HepG2 (cell line): Measurements from ENCODE around the gene USP7. TPM values are rescaled to one million over a fixed set of nuclear protein-coding genes. Genes with fewer than 3 reads are reported as not detected.

Source experiments
- AGO2 ChIP-seq: fragments of 200-400 bp; formaldehyde crosslinking; optimal IDR thresholded peaks from 2 replicates; pipeline ENCODE3; 2017; ENCODE audit warnings: mild to moderate bottlenecking, low read depth, low read length, moderate library complexity
- BHLHE40 ChIP-seq: IDR thresholded peaks from 2 replicates; pipeline ENCODE4 v1.6.1; 2011; ENCODE audit warnings: low read length, improper control_type of control experiment
- CAMTA2 ChIP-seq: sonication (generic); formaldehyde crosslinking; IDR thresholded peaks from 2 replicates; pipeline ENCODE4 v1.4.0; 2020; ENCODE audit warnings: mild to moderate bottlenecking, missing genetic modification reagents, borderline replicate concordance
- HNRNPLL ChIP-seq: fragments of 200-400 bp; formaldehyde crosslinking; IDR thresholded peaks from 2 replicates; pipeline ENCODE4 v1.6.1; 2017; ENCODE audit warnings: mild to moderate bottlenecking, low read depth, low read length; ENCODE audit not compliant: poor library complexity, severe bottlenecking
- IKZF4 ChIP-seq: sonication (generic); formaldehyde crosslinking; IDR thresholded peaks from 2 replicates; pipeline ENCODE4 v1.5.1; 2020; ENCODE audit warnings: borderline replicate concordance, mild to moderate bottlenecking, low read depth, missing genetic modification reagents; ENCODE audit errors: not compliant biosample characterization
- KDM2A ChIP-seq: sonication (generic); formaldehyde crosslinking; IDR thresholded peaks from 2 replicates; pipeline ENCODE4 v1.4.0; 2020; ENCODE audit warnings: low read depth, missing genetic modification reagents, borderline replicate concordance
- MED1 ChIP-seq: sonication (generic); formaldehyde crosslinking; IDR thresholded peaks from 2 replicates; pipeline ENCODE4 v1.4.0; 2020; ENCODE audit warnings: missing genetic modification reagents
- MYPOP ChIP-seq: sonication (generic); formaldehyde crosslinking; IDR thresholded peaks from 2 replicates; pipeline ENCODE4 v1.8.1; 2023; ENCODE audit warnings: mild to moderate bottlenecking, moderate library complexity, missing genetic modification reagents
- NR0B2 ChIP-seq: sonication (generic); formaldehyde crosslinking; IDR thresholded peaks from 2 replicates; pipeline ENCODE4 v1.4.0; 2020; ENCODE audit warnings: mild to moderate bottlenecking, missing genetic modification reagents
- TBX3 ChIP-seq: fragments of 450-650 bp; IDR thresholded peaks from 2 replicates; pipeline ENCODE4 v1.6.1; 2017; ENCODE audit warnings: antibody characterized with exemption, mild to moderate bottlenecking, inconsistent platforms, borderline replicate concordance
- ZBTB37 ChIP-seq: sonication (generic); formaldehyde crosslinking; IDR thresholded peaks from 2 replicates; pipeline ENCODE4 v1.4.0; 2020; ENCODE audit warnings: mild to moderate bottlenecking, missing genetic modification reagents
- ZC3H4 ChIP-seq: sonication (generic); formaldehyde crosslinking; IDR thresholded peaks from 2 replicates; pipeline ENCODE4 v1.4.0; 2020; ENCODE audit warnings: missing genetic modification reagents, borderline replicate concordance
- ZNF160 ChIP-seq: sonication (generic); formaldehyde crosslinking; IDR thresholded peaks from 2 replicates; pipeline ENCODE4 v1.8.0; 2022; ENCODE audit warnings: mild to moderate bottlenecking, inconsistent platforms, missing genetic modification reagents
- ZNF235 ChIP-seq: sonication (generic); formaldehyde crosslinking; IDR thresholded peaks from 2 replicates; pipeline ENCODE4 v1.8.1; 2023; ENCODE audit warnings: mild to moderate bottlenecking, missing genetic modification reagents, borderline replicate concordance
- ZNF687 ChIP-seq: sonication (generic); formaldehyde crosslinking; IDR thresholded peaks from 2 replicates; pipeline ENCODE4 v1.5.1; 2020; ENCODE audit warnings: mild to moderate bottlenecking, missing genetic modification reagents, moderate library complexity
- ZNF766 ChIP-seq: sonication (generic); formaldehyde crosslinking; IDR thresholded peaks from 2 replicates; pipeline ENCODE4 v1.5.0; 2020; ENCODE audit warnings: missing genetic modification reagents, borderline replicate concordance
- ZNF780A ChIP-seq: sonication (generic); formaldehyde crosslinking; IDR thresholded peaks from 2 replicates; pipeline ENCODE4 v1.8.0; 2022; ENCODE audit warnings: mild to moderate bottlenecking, missing genetic modification reagents, moderate library complexity
- polyA plus RNA-seq, 8 experiments: library from polyadenylated mRNA; depleted of rRNA in 3 of 8; stranded (reverse) in 7 of 8; unstranded in 1 of 8; fragments of >200 nt; fragmentation: Illumina TruSeq in 4 of 8; extraction: Trizol in 4 of 8; gene quantifications; 2 replicates each; pipeline versions ENCODE4 v1.2.1 to v1.2.3, GENCODE V29; 2011 to 2016; ENCODE audit warnings: low read depth in 4 of 8, missing spikeins in 1 of 8, mixed read lengths in 1 of 8; ENCODE audit not compliant: insufficient read depth in 1 of 8
- total RNA-seq, 5 experiments: library from RNA; depleted of rRNA; stranded (reverse); fragments of >200 nt; fragmentation: Illumina TruSeq; extraction: Trizol; gene quantifications; 2 replicates each; pipeline ENCODE4 v1.2.3, GENCODE V29; 2016; ENCODE audit warnings: low read depth in 1 of 5

USP7 gene
- total and polyA plus RNA-seq, 2 of the 13 experiments (the other 11 are each of a cell fraction or from before 2014, with no cell fraction given) = 52.5 to 173 TPM

GRCh38 chr16:8888951-8889892, 74.5 kb downstream of the USP7 start (continued):
- TF ChIP-seq ZC3H4 (CRISPR knock-in tag) = 0 out of 2 replicates have a peak, but pooled peaks have one; percentile 33
- TF ChIP-seq NR0B2 (CRISPR knock-in tag) = 0 out of 2 replicates have a peak, but pooled peaks have one; percentile 19
- 0 out of 2 replicates have a peak, but pooled peaks have one; percentile 36 for TF ChIP-seq ZNF780A (CRISPR knock-in tag)
- 0 out of 2 replicates have a peak, but pooled peaks have one; percentile 30 for TF ChIP-seq ZNF766 (CRISPR knock-in tag)
- TF ChIP-seq MED1 = 0 out of 2 replicates have a peak, but pooled peaks have one; percentile 19
- TF ChIP-seq CAMTA2 (CRISPR knock-in tag) = 0 out of 2 replicates have a peak, but pooled peaks have one; percentile 35
- 0 out of 2 replicates have a peak, but pooled peaks have one; percentile 18 for TF ChIP-seq TBX3
- TF ChIP-seq IKZF4 (CRISPR knock-in tag) = no peak
- TF ChIP-seq ZNF160 (CRISPR knock-in tag) = 0 out of 2 replicates have a peak, but pooled peaks have one; percentile 30
- 0 out of 2 replicates have a peak, but pooled peaks have one; percentile 23 for TF ChIP-seq ZNF687 (CRISPR knock-in tag)
- no peak for TF ChIP-seq ZBTB37 (CRISPR knock-in tag)
- TF ChIP-seq HNRNPLL = peak; percentile 33
- peak; percentile 43; the same call in 1 of the 2 replicates for TF ChIP-seq KDM2A (CRISPR knock-in tag)
- 0 out of 2 replicates have a peak, but pooled peaks have one; percentile 58 for TF ChIP-seq ZNF235 (CRISPR knock-in tag)
- peak; percentile 98 for TF ChIP-seq AGO2
- TF ChIP-seq BHLHE40 = no peak
- TF ChIP-seq MYPOP (CRISPR knock-in tag) = no peak
- TF ChIP-seq, all 625 proteins: peak for 47
